Uterus (tissue), 4 donors: ENCODE measurements around the gene PEG3. TPM values are rescaled to one million over a fixed set of nuclear protein-coding genes. Genes with fewer than 3 reads are reported as not detected.
A peak's percentile ranks its signal among the peaks of the same experiment; 100 is the strongest.

Experiments used
- DNase-seq, 2 donors: peaks; one replicate each; pipeline ENCODE4 v3.0.0-alpha.2; 2019 to 2020
- H3K27ac ChIP-seq, 2 donors: fragments of 200-600 bp; sonication (generic); 1 replicate in 1 of 2; 2 replicates in 1 of 2; pipeline ENCODE4 v1.5.1; 2016 to 2018
- H3K27me3 ChIP-seq, 2 donors: fragments of 200-600 bp; sonication (generic); one replicate each; pipeline ENCODE4 v1.5.1; 2018 to 2019; ENCODE audit warnings: control low read depth in 1 of 2
- H3K36me3 ChIP-seq, 2 donors: fragments of 200-600 bp; sonication (generic); one replicate each; pipeline ENCODE4 v1.5.1; 2019; ENCODE audit warnings: control low read depth in 1 of 2
- H3K4me1 ChIP-seq, 2 donors: fragments of 200-600 bp; sonication (generic); one replicate each; pipeline ENCODE4 v1.5.1; 2018 to 2019; ENCODE audit warnings: control low read depth in 1 of 2
- H3K4me3 ChIP-seq, 2 donors: fragments of 200-600 bp; sonication (generic); 1 replicate in 1 of 2; 2 replicates in 1 of 2; pipeline ENCODE4 v1.5.1; 2018 to 2019; ENCODE audit warnings: mild to moderate bottlenecking in 1 of 2
- H3K9me3 ChIP-seq, 2 donors: fragments of 200-600 bp; sonication (generic); one replicate each; pipeline ENCODE4 v1.5.1; 2019; ENCODE audit warnings: control low read depth in 1 of 2
- CTCF ChIP-seq, 4 experiments: fragments of 200-600 bp in 2 of 4; fragments of 450-650 bp in 2 of 4; sonication (generic) in 2 of 4; IDR thresholded peaks; one replicate each; pipeline ENCODE4 v1.5.1; 2016 to 2019; ENCODE audit warnings: antibody characterized with exemption in 4 of 4, mild to moderate bottlenecking in 2 of 4, moderate library complexity in 1 of 4
- POLR2A ChIP-seq, 2 donors: fragments of 450-650 bp; IDR thresholded peaks; one replicate each; pipeline ENCODE4 v1.6.1; 2016; ENCODE audit warnings: antibody characterized with exemption in 2 of 2, mild to moderate bottlenecking in 1 of 2, moderate library complexity in 1 of 2
- intact Hi-C: fragments of 100-400 bp; cut with DNase I; formaldehyde crosslinking; loops from one replicate; pipeline ENCODE4 v1.15.1; 2023; ENCODE audit warnings: low total_unique reads
- total RNA-seq, 4 donors: library from RNA; depleted of rRNA in 3 of 4; stranded (reverse); fragments of >200 nt in 3 of 4; gene quantifications; one replicate each; pipeline versions ENCODE4 v1.1.0 to v1.2.4, GENCODE V29; 2014 to 2023
- donor health status: DM: yes; HTN: yes; CAD: no.

The PEG3 gene
- total RNA-seq, 4 donors from 2014 or later, result 10.0 to 301 (median 42.1) TPM

GRCh38 chr19:56837004-56837403, 3.5 kb downstream of the PEG3 start:
- intact Hi-C loops, result no loop called here
- H3K27ac ChIP-seq, result no peak overlapping the region
- H3K36me3 ChIP-seq, result no peaks in the 10 kb centered on the region
- H3K4me3 ChIP-seq, result peak overlapping the region in 1 of 2 donors; percentile 48
- no peak for TF ChIP-seq CTCF (IDR thresholded peaks at IDR 0.05)
- no peaks in the 10 kb centered on the region for H3K4me1 ChIP-seq
- peak in 1 of 2 donors; percentile 20 for DNase-seq
- no peaks in the 10 kb centered on the region for H3K27me3 ChIP-seq
- no peaks in the 10 kb centered on the region for H3K9me3 ChIP-seq

GRCh38 chr19:56836059-56836458, 4.5 kb downstream of the PEG3 start:
- Histone ChIP-seq H3K4me3 (no peak overlapping the region), H3K36me3 (no peaks in the 10 kb centered on the region), H3K4me1 (peaks cover 0 to 6% of the 10 kb centered on the region in 2 donors), H3K9me3 (no peaks in the 10 kb centered on the region), H3K27ac (no peak overlapping the region), H3K27me3 (no peaks in the 10 kb centered on the region)
- no peak for DNase-seq
- intact Hi-C loops, result no loop called here
- TF ChIP-seq POLR2A (IDR thresholded peaks at IDR 0.05), result no peak
- TF ChIP-seq CTCF (IDR thresholded peaks at IDR 0.05), result no peak

GRCh38 chr19:56835401-56835800, 5.1 kb downstream of the PEG3 start:
- intact Hi-C loops, result no loop called here
- Histone ChIP-seq H3K27me3 (no peaks in the 10 kb centered on the region), H3K4me1 (peaks cover 0 to 6% of the 10 kb centered on the region in 2 donors), H3K27ac (no peak overlapping the region), H3K4me3 (no peak overlapping the region), H3K36me3 (no peaks in the 10 kb centered on the region), H3K9me3 (no peaks in the 10 kb centered on the region)
- DNase-seq, result no peak
- TF ChIP-seq POLR2A (IDR thresholded peaks at IDR 0.05) (no peak), CTCF (IDR thresholded peaks at IDR 0.05) (no peak)

- intact Hi-C loops, result no loop called here
- no peak for DNase-seq
- Histone ChIP-seq H3K4me1 (peaks cover 0 to 6% of the 10 kb centered on the region in 2 donors), H3K9me3 (no peaks in the 10 kb centered on the region), H3K27ac (no peak overlapping the region), H3K36me3 (no peaks in the 10 kb centered on the region), H3K4me3 (no peak overlapping the region), H3K27me3 (no peaks in the 10 kb centered on the region)
- TF ChIP-seq CTCF (IDR thresholded peaks at IDR 0.05), result no peak
- TF ChIP-seq POLR2A (IDR thresholded peaks at IDR 0.05), result no peak
Observed at GRCh38 chr19:56834564-56835375, 5.8 kb downstream of the PEG3 start.

- DNase-seq, result no peak
- intact Hi-C loops, result no loop called here
- Histone ChIP-seq H3K36me3 (no peaks in the 10 kb centered on the region), H3K27ac (no peak overlapping the region), H3K27me3 (no peaks in the 10 kb centered on the region), H3K4me1 (peaks cover 0 to 6% of the 10 kb centered on the region in 2 donors), H3K4me3 (no peak overlapping the region), H3K9me3 (no peaks in the 10 kb centered on the region)
- TF ChIP-seq POLR2A (IDR thresholded peaks at IDR 0.05) (no peak), CTCF (IDR thresholded peaks at IDR 0.05) (no peak)
Observed at GRCh38 chr19:56832352-56832928, 8.1 kb downstream of the PEG3 start.
